ENCODE results near the gene MLLT3. TPM values are rescaled to one million over a fixed set of nuclear protein-coding genes. Genes with fewer than 3 reads are reported as not detected.
A peak's percentile ranks its signal among the peaks of the same experiment; 100 is the strongest.

Gene MLLT3
- total and polyA plus RNA-seq, 2 experiments from 2014 or later, result 7.1 to 11.9 TPM

DNA sequence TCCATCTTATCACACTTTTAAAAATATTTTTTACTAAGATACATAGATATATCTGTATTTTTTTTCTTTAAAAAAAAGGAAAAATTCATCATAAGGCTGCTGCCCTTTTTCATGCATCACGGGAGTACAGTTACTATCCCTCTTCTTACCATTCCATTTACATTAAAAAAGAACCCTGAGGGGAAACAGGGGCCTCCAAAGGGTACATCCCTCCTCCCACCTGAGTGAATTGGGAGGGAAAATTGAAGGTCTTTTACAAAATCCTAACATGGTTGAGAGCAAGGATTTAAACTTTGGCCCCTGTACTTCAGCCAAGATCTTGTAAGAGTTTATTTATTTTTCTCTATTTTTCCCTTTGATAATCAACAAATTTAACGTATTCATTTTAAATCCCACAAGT, 319.2 kb downstream of the MLLT3 start:
- no peak overlapping the region for H3K4me2 ChIP-seq (ENCODE audit: unreplicated experiment)
- no peaks in the 10 kb centered on the region for H3K36me3 ChIP-seq (ENCODE audit: low read depth)
- no peak for DNase-seq
- no peak overlapping the region for H3K4me3 ChIP-seq
- H3K79me2 ChIP-seq (ENCODE audit: insufficient read depth), result no peaks in the 10 kb centered on the region
- no peaks in the 10 kb centered on the region for H3K9me3 ChIP-seq (ENCODE audit: low read depth)
- in situ Hi-C loops (cut with MboI), result no loop called here
- H4K20me1 ChIP-seq (ENCODE audit: insufficient read depth), result no peaks in the 10 kb centered on the region
- WGBS, 2 experiments (ENCODE audit: low coverage in 1 of 2, low lambda C conversion rate in 2 of 2, missing lambda C conversion rate in 2 of 2), result 58 to 70% methylated on average over 2 of the region's 2 CpGs
- no peaks in the 10 kb centered on the region for H3K9me2 ChIP-seq (ENCODE audit: insufficient read depth)
- H3K9ac ChIP-seq, result no peak overlapping the region
- H3K4me1 ChIP-seq (ENCODE audit: insufficient read depth), result peaks cover 9% of the 10 kb centered on the region
- no peaks in the 10 kb centered on the region for H3F3A ChIP-seq (ENCODE audit: insufficient read depth)
- TF ChIP-seq EZH2phosphoT487 (IDR thresholded peaks at IDR 0.05; ENCODE audit: insufficient read depth, low read depth), result no peak
- H3K27me3 ChIP-seq (replicated peaks; ENCODE audit: insufficient read depth), result no peaks in the 10 kb centered on the region
- H3K27ac ChIP-seq, result no peak overlapping the region
- H2AFZ ChIP-seq, result no peak overlapping the region

DNA sequence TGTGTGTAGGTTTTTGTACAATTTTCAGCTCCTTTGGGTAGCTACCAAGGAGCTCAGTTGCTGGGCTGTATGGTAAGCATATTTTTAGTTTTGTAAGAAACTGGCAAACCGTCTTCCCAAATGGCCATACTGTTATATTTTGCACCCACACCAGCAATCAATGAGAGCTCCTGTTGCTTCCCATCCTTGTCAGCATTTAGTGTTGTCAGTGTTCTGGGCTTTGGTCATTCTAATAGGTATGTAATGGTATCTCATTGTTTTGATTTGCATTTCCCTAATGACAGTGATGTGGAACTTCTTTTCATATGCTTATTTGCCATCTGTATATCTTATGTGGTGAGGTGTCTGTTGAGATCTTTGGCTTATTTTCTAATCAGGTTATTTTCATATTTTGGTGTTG, 320.1 kb downstream of the MLLT3 start:
- H3K4me1 ChIP-seq (ENCODE audit: insufficient read depth), result peaks cover 17% of the 10 kb centered on the region
- no peak overlapping the region for H3K27ac ChIP-seq
- no peaks in the 10 kb centered on the region for H3K36me3 ChIP-seq (ENCODE audit: low read depth)
- WGBS, 2 experiments (ENCODE audit: low coverage in 1 of 2, low lambda C conversion rate in 2 of 2, missing lambda C conversion rate in 2 of 2), result 63 to 81% methylated on average over 1 of the region's 1 CpG
- TF ChIP-seq EZH2phosphoT487 (IDR thresholded peaks at IDR 0.05; ENCODE audit: insufficient read depth, low read depth) (no peak), EZH2 (IDR thresholded peaks at IDR 0.05; ENCODE audit: insufficient read depth, poor library complexity, severe bottlenecking) (no peak)
- no peaks in the 10 kb centered on the region for H3K9me2 ChIP-seq (ENCODE audit: insufficient read depth)
- no peak overlapping the region for H3K4me2 ChIP-seq (ENCODE audit: unreplicated experiment)
- H3K79me2 ChIP-seq (ENCODE audit: insufficient read depth), result no peaks in the 10 kb centered on the region
- no peak for DNase-seq
- in situ Hi-C loops (cut with MboI), result no loop called here
- no peaks in the 10 kb centered on the region for H3K9me3 ChIP-seq (ENCODE audit: low read depth)
- no peaks in the 10 kb centered on the region for H3K27me3 ChIP-seq (replicated peaks; ENCODE audit: insufficient read depth)
- H4K20me1 ChIP-seq (ENCODE audit: insufficient read depth), result no peaks in the 10 kb centered on the region
- no peak overlapping the region for H3K9ac ChIP-seq
- H3F3A ChIP-seq (ENCODE audit: insufficient read depth), result no peaks in the 10 kb centered on the region
- no peak overlapping the region for H3K4me3 ChIP-seq
- no peak overlapping the region for H2AFZ ChIP-seq

DNA sequence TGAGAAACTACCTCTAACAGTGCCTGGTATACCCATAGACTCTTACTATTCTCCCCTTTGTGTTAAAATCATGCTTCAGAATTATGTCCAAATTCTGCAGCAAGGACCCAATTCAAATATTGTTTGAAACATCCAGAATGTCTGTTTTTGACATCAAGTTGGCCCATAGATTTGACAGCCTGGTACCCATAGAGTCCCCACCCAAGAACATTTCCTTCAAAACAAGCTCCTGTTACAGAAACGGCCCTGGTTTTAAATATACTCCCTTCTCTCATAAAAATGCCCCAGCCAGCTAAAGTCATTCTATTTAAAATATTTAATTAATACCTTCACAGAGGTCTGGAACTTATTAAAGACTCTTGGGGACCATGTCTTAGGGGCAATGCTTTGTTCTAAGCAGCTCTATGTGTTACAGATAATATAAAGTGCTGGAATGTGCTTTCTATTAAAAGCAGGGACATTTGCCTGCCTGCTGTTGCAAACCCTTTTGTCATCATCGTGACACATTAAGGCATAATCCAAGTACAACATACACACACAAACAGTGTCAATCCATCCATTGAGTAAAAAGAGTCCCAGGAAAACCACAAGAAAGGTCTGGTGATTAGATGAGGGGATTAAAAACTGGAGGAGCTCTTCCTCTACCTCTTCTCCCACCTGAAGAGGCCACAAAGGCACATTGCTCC, 321.7 kb downstream of the MLLT3 start:
- Histone ChIP-seq H2AFZ (0 out of 2 replicates have a peak overlapping the region, but pooled peaks have one; percentile 6), H4K20me1 (ENCODE audit: insufficient read depth) (no peaks in the 10 kb centered on the region), H3K4me3 (no peak overlapping the region), H3K4me1 (ENCODE audit: insufficient read depth) (peaks cover 17% of the 10 kb centered on the region), H3K79me2 (ENCODE audit: insufficient read depth) (no peaks in the 10 kb centered on the region), H3F3A (ENCODE audit: insufficient read depth) (0 out of 2 replicates have a peak, but pooled peaks cover 4% of the 10 kb centered on the region), H3K27me3 (replicated peaks; ENCODE audit: insufficient read depth) (no peaks in the 10 kb centered on the region), H3K9me3 (ENCODE audit: low read depth) (no peaks in the 10 kb centered on the region), H3K36me3 (ENCODE audit: low read depth) (no peaks in the 10 kb centered on the region), H3K9me2 (ENCODE audit: insufficient read depth) (no peaks in the 10 kb centered on the region), H3K27ac (no peak overlapping the region), H3K9ac (no peak overlapping the region), H3K4me2 (ENCODE audit: unreplicated experiment) (no peak overlapping the region)
- TF ChIP-seq EZH2phosphoT487 (IDR thresholded peaks at IDR 0.05; ENCODE audit: insufficient read depth, low read depth), result no peak
- TF ChIP-seq EZH2 (IDR thresholded peaks at IDR 0.05; ENCODE audit: insufficient read depth, poor library complexity, severe bottlenecking), result no peak
- in situ Hi-C loops (cut with MboI), result no loop called here
- 2 to 7% methylated on average over 2 of the region's 2 CpGs for WGBS, 2 experiments (ENCODE audit: low coverage in 1 of 2, low lambda C conversion rate in 2 of 2, missing lambda C conversion rate in 2 of 2)
- peak; percentile 28 for DNase-seq

DNA sequence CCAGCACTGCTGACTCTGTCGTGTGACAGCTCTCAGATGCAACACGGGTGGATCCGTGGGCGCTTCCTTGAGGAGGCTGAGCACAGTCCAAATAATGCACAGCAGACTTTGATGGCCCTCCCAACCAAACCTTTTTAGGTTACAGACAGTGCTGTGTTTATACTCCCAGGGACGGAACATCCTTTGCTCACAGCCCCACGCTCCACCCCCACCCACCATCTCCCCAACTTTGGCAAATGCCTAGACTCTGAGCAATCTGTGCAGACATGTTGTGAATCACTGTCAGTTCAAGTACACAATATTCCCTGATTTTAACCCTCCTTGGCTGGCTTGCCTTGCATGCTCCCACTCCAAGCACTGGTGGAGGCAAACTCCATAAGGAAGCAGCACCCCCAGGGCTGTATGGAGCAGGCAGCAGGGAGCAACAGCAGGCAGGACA, 324.6 kb downstream of the MLLT3 start:
- H3K4me3 ChIP-seq, result no peak overlapping the region
- no peak overlapping the region for H3K9ac ChIP-seq
- peak overlapping the region; percentile 56 for H3K4me2 ChIP-seq (ENCODE audit: unreplicated experiment)
- no peaks in the 10 kb centered on the region for H3K79me2 ChIP-seq (ENCODE audit: insufficient read depth)
- H4K20me1 ChIP-seq (ENCODE audit: insufficient read depth), result no peaks in the 10 kb centered on the region
- H3K27me3 ChIP-seq (replicated peaks; ENCODE audit: insufficient read depth), result no peaks in the 10 kb centered on the region
- no peak overlapping the region for H3K27ac ChIP-seq
- H3F3A ChIP-seq (ENCODE audit: insufficient read depth), result 0 out of 2 replicates have a peak, but pooled peaks cover 4% of the 10 kb centered on the region
- peak; percentile 78 for DNase-seq
- no peak for TF ChIP-seq EZH2 (IDR thresholded peaks at IDR 0.05; ENCODE audit: insufficient read depth, poor library complexity, severe bottlenecking)
- no peak for TF ChIP-seq EZH2phosphoT487 (IDR thresholded peaks at IDR 0.05; ENCODE audit: insufficient read depth, low read depth)
- 3 to 5% methylated on average over 6 of the region's 6 CpGs for WGBS, 2 experiments (ENCODE audit: low coverage in 1 of 2, low lambda C conversion rate in 2 of 2, missing lambda C conversion rate in 2 of 2)
- H3K4me1 ChIP-seq (ENCODE audit: insufficient read depth), result peaks cover 17% of the 10 kb centered on the region
- peak overlapping the region; percentile 59 for H2AFZ ChIP-seq
- no peaks in the 10 kb centered on the region for H3K9me3 ChIP-seq (ENCODE audit: low read depth)
- no peaks in the 10 kb centered on the region for H3K36me3 ChIP-seq (ENCODE audit: low read depth)
- no peaks in the 10 kb centered on the region for H3K9me2 ChIP-seq (ENCODE audit: insufficient read depth)
- in situ Hi-C loops (cut with MboI), result loop anchor here (25.0 kb wide), 1 partner anchor 110 kb away; no protein-coding TSS in a partner anchor

Measured in GM23248 (cell line).